ENCODE data around the gene GRWD1.

DNA sequence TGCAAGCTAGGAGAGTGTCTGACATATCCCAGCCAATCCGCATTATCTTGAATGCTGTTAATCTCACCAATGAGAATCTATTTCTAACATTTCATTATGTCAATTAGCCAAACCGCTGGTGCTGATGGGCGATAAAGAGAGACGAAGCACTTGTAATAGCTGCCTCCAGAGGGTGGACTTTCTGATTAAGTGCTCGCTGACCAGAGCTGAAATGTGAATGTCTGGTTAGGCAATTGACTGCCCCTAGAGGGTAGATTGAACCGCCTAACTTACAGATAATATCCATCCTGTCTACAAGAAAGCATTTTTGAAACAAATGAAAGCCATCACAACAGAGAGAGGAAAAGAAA is 552 bp upstream of the GRWD1 start:
- no peak for TF ChIP-seq HDAC6 (IDR thresholded peaks at IDR 0.05; ENCODE audit: low read depth, low read length)
- TF ChIP-seq CEBPB (IDR thresholded peaks at IDR 0.05; ENCODE audit: low read depth, low read length) = no peak
- no peak for TF ChIP-seq KDM5A (IDR thresholded peaks at IDR 0.05; ENCODE audit: low read length)
- TF ChIP-seq, protein P1, sequence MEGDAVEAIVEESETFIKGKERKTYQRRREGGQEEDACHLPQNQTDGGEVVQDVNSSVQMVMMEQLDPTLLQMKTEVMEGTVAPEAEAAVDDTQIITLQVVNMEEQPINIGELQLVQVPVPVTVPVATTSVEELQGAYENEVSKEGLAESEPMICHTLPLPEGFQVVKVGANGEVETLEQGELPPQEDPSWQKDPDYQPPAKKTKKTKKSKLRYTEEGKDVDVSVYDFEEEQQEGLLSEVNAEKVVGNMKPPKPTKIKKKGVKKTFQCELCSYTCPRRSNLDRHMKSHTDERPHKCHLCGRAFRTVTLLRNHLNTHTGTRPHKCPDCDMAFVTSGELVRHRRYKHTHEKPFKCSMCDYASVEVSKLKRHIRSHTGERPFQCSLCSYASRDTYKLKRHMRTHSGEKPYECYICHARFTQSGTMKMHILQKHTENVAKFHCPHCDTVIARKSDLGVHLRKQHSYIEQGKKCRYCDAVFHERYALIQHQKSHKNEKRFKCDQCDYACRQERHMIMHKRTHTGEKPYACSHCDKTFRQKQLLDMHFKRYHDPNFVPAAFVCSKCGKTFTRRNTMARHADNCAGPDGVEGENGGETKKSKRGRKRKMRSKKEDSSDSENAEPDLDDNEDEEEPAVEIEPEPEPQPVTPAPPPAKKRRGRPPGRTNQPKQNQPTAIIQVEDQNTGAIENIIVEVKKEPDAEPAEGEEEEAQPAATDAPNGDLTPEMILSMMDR (IDR thresholded peaks at IDR 0.05; ENCODE audit: control extremely low read depth in 1 of 3, insufficient read depth in 1 of 3, low read depth in 1 of 3, low read length in 3 of 3) = peak in 2 of 3 experiments; percentile 33 to 37; a peak in 2 of 4 replicates
- no peak for TF ChIP-seq EP300 (IDR thresholded peaks at IDR 0.05; ENCODE audit: borderline replicate concordance in 1 of 2, low read depth in 2 of 2, low read length in 2 of 2)
- peak; percentile 9 to 24; a peak in 2 of 4 replicates for TF ChIP-seq RAD21 (IDR thresholded peaks at IDR 0.05 in 1 of 2, conservative IDR thresholded peaks at IDR 0.05 in 1 of 2; ENCODE audit: low read depth in 2 of 2, low read length in 2 of 2)
- no peak for TF ChIP-seq EZH2 (IDR thresholded peaks at IDR 0.05; ENCODE audit: low read depth, low read length, severe bottlenecking)
- no peak for TF ChIP-seq SIN3A (conservative IDR thresholded peaks at IDR 0.05 in 1 of 2, IDR thresholded peaks at IDR 0.05 in 1 of 2; ENCODE audit: low read depth in 1 of 2, low read length in 2 of 2)
- no peak for TF ChIP-seq CREB1 (IDR thresholded peaks at IDR 0.05)
- TF ChIP-seq MAFK (IDR thresholded peaks at IDR 0.05; ENCODE audit: low read depth, low read length) = no peak
